Stimulated activated CD4-positive, alpha-beta T cell treated with anti-CD3 and anti-CD28 coated beads, Interleukin-4, amount 100 ng/mL, for 48 hours (primary cell): ENCODE measurements around the gene SAMD4A.
A peak's percentile ranks its signal among the peaks of the same experiment; 100 is the strongest.
"Not testable (repeated sequence)": the region's sequence is repeated elsewhere in the genome, so short reads cannot be mapped to it uniquely, and the experiment has no call there.

Experiments
- DNase-seq, 2 donors: peaks; one replicate each; pipeline ENCODE4 v3.0.0-alpha.2; 2020; ENCODE audit warnings: low read depth in 2 of 2

SAMD4A gene

GRCh38 chr14:54798465-54799124, 231.7 kb downstream of the SAMD4A start:
- DNase-seq: no peak

GRCh38 chr14:54801482-54801881, 234.6 kb downstream of the SAMD4A start:
- not testable (repeated sequence) for DNase-seq

GRCh38 chr14:54803396-54803795, 236.5 kb downstream of the SAMD4A start:
- no peak for DNase-seq

GRCh38 chr14:54803926-54804537, 237.1 kb downstream of the SAMD4A start:
- DNase-seq: no peak

- no peak for DNase-seq
Measured at GRCh38 chr14:54804538-54805041, 237.7 kb downstream of the SAMD4A start.

GRCh38 chr14:54805070-54805444, 238.1 kb downstream of the SAMD4A start:
- no peak for DNase-seq

- peak; percentile 72 to 79 for DNase-seq
Measured at GRCh38 chr14:54805445-54806322, 238.8 kb downstream of the SAMD4A start.

- DNase-seq: no peak
Measured at GRCh38 chr14:54806616-54807015, 239.7 kb downstream of the SAMD4A start.

- no peak for DNase-seq
Measured at GRCh38 chr14:54807428-54807827, 240.5 kb downstream of the SAMD4A start.

GRCh38 chr14:54807881-54808280, 241.0 kb downstream of the SAMD4A start:
- DNase-seq: no peak

GRCh38 chr14:54808326-54809161, 241.6 kb downstream of the SAMD4A start:
- DNase-seq: no peak

- no peak for DNase-seq
Measured at GRCh38 chr14:54809767-54810166, 242.8 kb downstream of the SAMD4A start.

GRCh38 chr14:54812617-54813016, 245.7 kb downstream of the SAMD4A start:
- no peak for DNase-seq

- no peak for DNase-seq
Measured at GRCh38 chr14:54813081-54813480, 246.2 kb downstream of the SAMD4A start.

GRCh38 chr14:54814076-54814475, 247.1 kb downstream of the SAMD4A start:
- peak; percentile 30 to 67 for DNase-seq

GRCh38 chr14:54815016-54815415, 248.1 kb downstream of the SAMD4A start:
- no peak for DNase-seq

GRCh38 chr14:54815515-54815914, 248.6 kb downstream of the SAMD4A start:
- no peak for DNase-seq

GRCh38 chr14:54816450-54816849, 249.5 kb downstream of the SAMD4A start:
- no peak for DNase-seq

GRCh38 chr14:54817506-54817905, 250.6 kb downstream of the SAMD4A start:
- no peak for DNase-seq

- no peak for DNase-seq
Measured at GRCh38 chr14:54818201-54819133, 251.5 kb downstream of the SAMD4A start.
